ENCODE results near the gene NOS1AP.

Gene NOS1AP

GRCh38 chr1:162111572-162111971, 42.1 kb downstream of the NOS1AP start:
- TF ChIP-seq JUND (IDR thresholded peaks at IDR 0.05; ENCODE audit: low read depth): no peak
- DNase-seq (ENCODE audit: low read depth in 1 of 2, low spot score in 1 of 2): no peak
- in situ Hi-C loops (cut with HindIII; ENCODE audit: low pct_unique_long_range_greater_than_20kb, low sequenced_read_pairs): no loop called here

GRCh38 chr1:162113419-162113818, 43.9 kb downstream of the NOS1AP start:
- no peak for TF ChIP-seq JUND (IDR thresholded peaks at IDR 0.05; ENCODE audit: low read depth)
- in situ Hi-C loops (cut with HindIII; ENCODE audit: low pct_unique_long_range_greater_than_20kb, low sequenced_read_pairs): no loop called here
- DNase-seq (ENCODE audit: low read depth in 1 of 2, low spot score in 1 of 2): no peak

- TF ChIP-seq JUND (IDR thresholded peaks at IDR 0.05; ENCODE audit: low read depth): no peak
- DNase-seq (ENCODE audit: low read depth in 1 of 2, low spot score in 1 of 2): no peak
- in situ Hi-C loops (cut with HindIII; ENCODE audit: low pct_unique_long_range_greater_than_20kb, low sequenced_read_pairs): no loop called here
Observed at GRCh38 chr1:162117039-162117774, 47.7 kb downstream of the NOS1AP start.

GRCh38 chr1:162118063-162118462, 48.6 kb downstream of the NOS1AP start:
- no peak for TF ChIP-seq JUND (IDR thresholded peaks at IDR 0.05; ENCODE audit: low read depth)
- in situ Hi-C loops (cut with HindIII; ENCODE audit: low pct_unique_long_range_greater_than_20kb, low sequenced_read_pairs): no loop called here
- DNase-seq (ENCODE audit: low read depth in 1 of 2, low spot score in 1 of 2): no peak

- no peak for TF ChIP-seq JUND (IDR thresholded peaks at IDR 0.05; ENCODE audit: low read depth)
- no peak for DNase-seq (ENCODE audit: low read depth in 1 of 2, low spot score in 1 of 2)
- in situ Hi-C loops (cut with HindIII; ENCODE audit: low pct_unique_long_range_greater_than_20kb, low sequenced_read_pairs): no loop called here
Observed at GRCh38 chr1:162128693-162129356, 59.3 kb downstream of the NOS1AP start.

- no peak for TF ChIP-seq JUND (IDR thresholded peaks at IDR 0.05; ENCODE audit: low read depth)
- in situ Hi-C loops (cut with HindIII; ENCODE audit: low pct_unique_long_range_greater_than_20kb, low sequenced_read_pairs): no loop called here
- no peak for DNase-seq (ENCODE audit: low read depth in 1 of 2, low spot score in 1 of 2)
Observed at GRCh38 chr1:162130308-162130707, 60.8 kb downstream of the NOS1AP start.

GRCh38 chr1:162131400-162132321, 62.2 kb downstream of the NOS1AP start:
- no peak for DNase-seq (ENCODE audit: low read depth in 1 of 2, low spot score in 1 of 2)
- in situ Hi-C loops (cut with HindIII; ENCODE audit: low pct_unique_long_range_greater_than_20kb, low sequenced_read_pairs): no loop called here
- no peak for TF ChIP-seq JUND (IDR thresholded peaks at IDR 0.05; ENCODE audit: low read depth)

- no peak for TF ChIP-seq JUND (IDR thresholded peaks at IDR 0.05; ENCODE audit: low read depth)
- DNase-seq (ENCODE audit: low read depth in 1 of 2, low spot score in 1 of 2): no peak
- in situ Hi-C loops (cut with HindIII; ENCODE audit: low pct_unique_long_range_greater_than_20kb, low sequenced_read_pairs): no loop called here
Observed at GRCh38 chr1:162133566-162133965, 64.1 kb downstream of the NOS1AP start.

- DNase-seq (ENCODE audit: low read depth in 1 of 2, low spot score in 1 of 2): no peak
- in situ Hi-C loops (cut with HindIII; ENCODE audit: low pct_unique_long_range_greater_than_20kb, low sequenced_read_pairs): no loop called here
- no peak for TF ChIP-seq JUND (IDR thresholded peaks at IDR 0.05; ENCODE audit: low read depth)
Observed at GRCh38 chr1:162134646-162135045, 65.2 kb downstream of the NOS1AP start.

- in situ Hi-C loops (cut with HindIII; ENCODE audit: low pct_unique_long_range_greater_than_20kb, low sequenced_read_pairs): no loop called here
- DNase-seq (ENCODE audit: low read depth in 1 of 2, low spot score in 1 of 2): no peak
- no peak for TF ChIP-seq JUND (IDR thresholded peaks at IDR 0.05; ENCODE audit: low read depth)
Observed at GRCh38 chr1:162135271-162135775, 65.8 kb downstream of the NOS1AP start.

GRCh38 chr1:162136760-162137159, 67.3 kb downstream of the NOS1AP start:
- DNase-seq (ENCODE audit: low read depth in 1 of 2, low spot score in 1 of 2): peak; percentile 26 to 43

GRCh38 chr1:162137179-162137960, 67.9 kb downstream of the NOS1AP start:
- no peak for TF ChIP-seq JUND (IDR thresholded peaks at IDR 0.05; ENCODE audit: low read depth)
- DNase-seq (ENCODE audit: low read depth in 1 of 2, low spot score in 1 of 2): no peak
- in situ Hi-C loops (cut with HindIII; ENCODE audit: low pct_unique_long_range_greater_than_20kb, low sequenced_read_pairs): no loop called here

More at GRCh38 chr1:162136760-162137159, 67.3 kb downstream of the NOS1AP start:
- TF ChIP-seq JUND (IDR thresholded peaks at IDR 0.05; ENCODE audit: low read depth): no peak
- in situ Hi-C loops (cut with HindIII; ENCODE audit: low pct_unique_long_range_greater_than_20kb, low sequenced_read_pairs): no loop called here

Data from T47D (cell line).